Keratinocyte (primary cell): ENCODE measurements around the gene PAQR7. TPM values are rescaled to one million over a fixed set of nuclear protein-coding genes. Genes with fewer than 3 reads are reported as not detected.

Source experiments
- DNase-seq: peaks from one replicate; pipeline ENCODE4 v3.0.0-alpha.2; 2011; ENCODE audit warnings: low read depth, missing footprints, low spot score
- FAIRE-seq: peaks from 2 replicates; lab custom pipeline; 2011; peaks lifted over from hg19 to GRCh38; lab: Jason Lieb, UNC
- H2AFZ ChIP-seq: 2 replicates; pipeline ENCODE4 v1.6.0; 2012; ENCODE audit warnings: low read length, control low read depth, inconsistent platforms; ENCODE audit not compliant: control insufficient read depth
- H3K27ac ChIP-seq: 2 replicates; pipeline ENCODE4 v1.5.1; 2011; ENCODE audit warnings: low read length; ENCODE audit not compliant: control insufficient read depth, insufficient read depth
- H3K27me3 ChIP-seq: 3 replicates; pipeline ENCODE4 v1.6.0; 2011; ENCODE audit warnings: low read length; ENCODE audit not compliant: control insufficient read depth, insufficient read depth; ENCODE audit errors: extremely low read depth
- H3K36me3 ChIP-seq, 2 experiments: 2 replicates in 1 of 2; 3 replicates in 1 of 2; pipeline ENCODE4 v1.5.1; 2011; ENCODE audit warnings: low read length in 2 of 2, mild to moderate bottlenecking in 1 of 2; ENCODE audit not compliant: control insufficient read depth in 2 of 2, insufficient read depth in 2 of 2; ENCODE audit errors: extremely low read depth in 1 of 2
- H3K4me1 ChIP-seq: 3 replicates; pipeline ENCODE4 v1.5.1; 2011; ENCODE audit warnings: low read length; ENCODE audit not compliant: control insufficient read depth, insufficient read depth; ENCODE audit errors: extremely low read depth
- H3K4me2 ChIP-seq: 3 replicates; pipeline ENCODE4 v1.6.0; 2011; ENCODE audit warnings: low read depth, low read length; ENCODE audit not compliant: control insufficient read depth, insufficient read depth; ENCODE audit errors: extremely low read depth
- H3K4me3 ChIP-seq, 3 experiments: fragments of 200-600 bp in 1 of 3; sonication (generic) in 1 of 3; 2 replicates in 2 of 3; 3 replicates in 1 of 3; pipeline ENCODE4 v1.5.1; 2011 to 2016; ENCODE audit warnings: low read length in 3 of 3, mild to moderate bottlenecking in 3 of 3, control low read depth in 2 of 3, inconsistent platforms in 1 of 3, low read depth in 1 of 3, mixed read lengths in 1 of 3, mixed run types in 1 of 3, moderate library complexity in 1 of 3; ENCODE audit not compliant: control insufficient read depth in 2 of 3, insufficient read depth in 2 of 3; ENCODE audit errors: extremely low read depth in 1 of 3
- H3K79me2 ChIP-seq: 2 replicates; pipeline ENCODE4 v1.6.0; 2012; ENCODE audit warnings: low read length; ENCODE audit not compliant: control insufficient read depth, insufficient read depth
- H3K9ac ChIP-seq: 3 replicates; pipeline ENCODE4 v1.6.0; 2011; ENCODE audit warnings: low read length; ENCODE audit not compliant: control insufficient read depth, insufficient read depth; ENCODE audit errors: extremely low read depth
- H3K9me1 ChIP-seq: 3 replicates; pipeline ENCODE4 v1.6.0; 2011; ENCODE audit warnings: low read length; ENCODE audit not compliant: control insufficient read depth, insufficient read depth; ENCODE audit errors: extremely low read depth
- H3K9me3 ChIP-seq: 2 replicates; pipeline ENCODE4 v1.5.1; 2012; ENCODE audit warnings: low read depth, low read length; ENCODE audit not compliant: control insufficient read depth
- H4K20me1 ChIP-seq: 3 replicates; pipeline ENCODE4 v1.6.0; 2011; ENCODE audit warnings: low read length; ENCODE audit not compliant: control insufficient read depth, insufficient read depth; ENCODE audit errors: extremely low read depth
- EZH2 ChIP-seq: IDR thresholded peaks from one replicate; pipeline ENCODE4 v1.6.1; 2012; ENCODE audit warnings: inconsistent platforms, mild to moderate bottlenecking, low read length, moderate library complexity
- dilution Hi-C: fragments of 300-500 bp; cut with MboI; formaldehyde crosslinking; loops from one replicate; pipeline ENCODE4 v1.7.0; 2020; ENCODE audit warnings: low sequenced_read_pairs; ENCODE audit not compliant: extremely low pct_ligation_motif_present
- polyA plus RNA-seq, 5 experiments: library from polyadenylated mRNA; depleted of rRNA in 3 of 5; stranded (reverse) in 3 of 5; stranded (forward) in 1 of 5; unstranded in 1 of 5; fragments of >200 nt; gene quantifications; 1 replicate in 1 of 5; 2 replicates in 3 of 5; 3 replicates in 1 of 5; pipeline versions ENCODE4 v1.2.1 to v1.2.3, GENCODE V29; 2011 to 2012; ENCODE audit warnings: missing spikeins in 2 of 5, low read depth in 1 of 5, low replicate concordance in 1 of 5
- TF ChIP-seq, protein P1 (sequence below), 3 experiments: IDR thresholded peaks in 1 of 3; conservative IDR thresholded peaks in 1 of 3; optimal IDR thresholded peaks in 1 of 3; 2 replicates in 2 of 3; 3 replicates in 1 of 3; pipeline versions ENCODE3 to v1.5.1; 2011; ENCODE audit warnings: low read length in 3 of 3, mild to moderate bottlenecking in 3 of 3, moderate library complexity in 2 of 3, control low read depth in 1 of 3, inconsistent platforms in 1 of 3; ENCODE audit not compliant: insufficient read depth in 2 of 3; ENCODE audit errors: extremely low read depth in 1 of 3

Gene PAQR7
- polyA plus RNA-seq, 1 donor (not counting 4 experiments of a cell fraction or from before 2014, with no cell fraction given), result 14.5 TPM

DNA sequence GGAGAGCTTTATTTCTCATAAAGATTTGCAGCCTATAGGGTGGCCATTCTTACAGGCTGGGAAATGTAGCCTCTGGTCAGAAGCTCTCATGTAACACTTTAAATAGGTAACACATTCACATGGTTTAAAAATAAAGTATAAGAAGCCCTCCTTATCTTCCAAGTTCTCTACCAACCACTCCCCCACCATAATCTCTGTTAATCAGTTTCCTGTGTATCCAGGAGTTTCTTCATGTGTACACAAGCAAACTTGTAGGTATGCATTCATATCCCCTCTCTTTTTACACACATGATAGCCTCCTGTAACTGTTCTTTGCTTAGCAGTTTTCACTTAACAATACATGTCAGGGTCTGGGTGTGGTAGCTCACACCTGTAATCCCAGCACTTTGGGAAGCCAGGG is 35.7 kb upstream of the PAQR7 start:
- no peak overlapping the region for H3K4me3 ChIP-seq
- no peak overlapping the region for H3K27ac ChIP-seq
- no peaks in the 10 kb centered on the region for H3K9me1 ChIP-seq
- H2AFZ ChIP-seq, result no peak overlapping the region
- dilution Hi-C loops, result no loop called here
- no peaks in the 10 kb centered on the region for H3K79me2 ChIP-seq
- DNase-seq (no peak), FAIRE-seq (no peak)
- H3K27me3 ChIP-seq, result no peaks in the 10 kb centered on the region
- H3K9me3 ChIP-seq, result no peaks in the 10 kb centered on the region
- peaks cover 11% of the 10 kb centered on the region for H3K4me1 ChIP-seq
- no peaks in the 10 kb centered on the region for H4K20me1 ChIP-seq
- H3K9ac ChIP-seq, result no peak overlapping the region
- TF ChIP-seq, protein P1, sequence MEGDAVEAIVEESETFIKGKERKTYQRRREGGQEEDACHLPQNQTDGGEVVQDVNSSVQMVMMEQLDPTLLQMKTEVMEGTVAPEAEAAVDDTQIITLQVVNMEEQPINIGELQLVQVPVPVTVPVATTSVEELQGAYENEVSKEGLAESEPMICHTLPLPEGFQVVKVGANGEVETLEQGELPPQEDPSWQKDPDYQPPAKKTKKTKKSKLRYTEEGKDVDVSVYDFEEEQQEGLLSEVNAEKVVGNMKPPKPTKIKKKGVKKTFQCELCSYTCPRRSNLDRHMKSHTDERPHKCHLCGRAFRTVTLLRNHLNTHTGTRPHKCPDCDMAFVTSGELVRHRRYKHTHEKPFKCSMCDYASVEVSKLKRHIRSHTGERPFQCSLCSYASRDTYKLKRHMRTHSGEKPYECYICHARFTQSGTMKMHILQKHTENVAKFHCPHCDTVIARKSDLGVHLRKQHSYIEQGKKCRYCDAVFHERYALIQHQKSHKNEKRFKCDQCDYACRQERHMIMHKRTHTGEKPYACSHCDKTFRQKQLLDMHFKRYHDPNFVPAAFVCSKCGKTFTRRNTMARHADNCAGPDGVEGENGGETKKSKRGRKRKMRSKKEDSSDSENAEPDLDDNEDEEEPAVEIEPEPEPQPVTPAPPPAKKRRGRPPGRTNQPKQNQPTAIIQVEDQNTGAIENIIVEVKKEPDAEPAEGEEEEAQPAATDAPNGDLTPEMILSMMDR (optimal IDR thresholded peaks at IDR 0.05 in 1 of 3, IDR thresholded peaks at IDR 0.05 in 1 of 3, conservative IDR thresholded peaks at IDR 0.05 in 1 of 3; ENCODE audit: extremely low read depth in 1 of 3, insufficient read depth in 2 of 3, low read length in 3 of 3), result no peak
- TF ChIP-seq EZH2, result no peak
- no peak overlapping the region for H3K4me2 ChIP-seq
- H3K36me3 ChIP-seq, result no peaks in the 10 kb centered on the region

DNA sequence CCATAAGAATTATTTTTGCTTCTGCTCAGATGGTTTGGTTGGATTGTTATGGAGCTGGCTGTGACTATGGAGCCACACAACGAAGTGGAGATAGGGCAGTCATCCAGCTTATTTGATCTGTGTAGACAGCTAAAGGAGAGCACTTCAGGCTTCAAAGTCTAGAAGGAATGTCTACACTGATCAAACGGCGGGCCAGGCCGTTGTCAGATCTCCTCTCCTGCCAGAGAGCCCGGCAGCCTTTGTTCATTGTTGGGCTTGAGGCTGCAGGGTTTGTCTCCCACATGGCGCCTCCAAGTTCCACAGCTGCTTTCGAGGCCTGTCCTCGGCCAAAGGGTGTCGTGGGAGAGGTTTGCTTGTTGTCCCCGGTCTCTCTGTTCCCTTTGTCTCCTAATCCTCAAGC is 33.5 kb upstream of the PAQR7 start:
- Histone ChIP-seq H3K27ac (no peak overlapping the region), H3K4me1 (peaks cover 21% of the 10 kb centered on the region)

More for the DNA sequence above, 33.5 kb upstream of the PAQR7 start:
- no peaks in the 10 kb centered on the region for H4K20me1 ChIP-seq
- H3K9ac ChIP-seq, result no peak overlapping the region
- no peak overlapping the region for H3K4me2 ChIP-seq
- H3K9me3 ChIP-seq, result no peaks in the 10 kb centered on the region
- H3K9me1 ChIP-seq, result peaks cover 2% of the 10 kb centered on the region
- no peak for FAIRE-seq
- dilution Hi-C loops, result no loop called here
- H3K27me3 ChIP-seq, result no peaks in the 10 kb centered on the region
- no peak overlapping the region for H2AFZ ChIP-seq
- no peak overlapping the region for H3K4me3 ChIP-seq
- TF ChIP-seq, protein P1 (optimal IDR thresholded peaks at IDR 0.05 in 1 of 3, IDR thresholded peaks at IDR 0.05 in 1 of 3, conservative IDR thresholded peaks at IDR 0.05 in 1 of 3; ENCODE audit: extremely low read depth in 1 of 3, insufficient read depth in 2 of 3, low read length in 3 of 3), result no peak
- no peak for TF ChIP-seq EZH2
- H3K36me3 ChIP-seq, result no peaks in the 10 kb centered on the region
- H3K79me2 ChIP-seq, result peaks cover 12% of the 10 kb centered on the region
- no peak for DNase-seq
